Stimulated activated CD4-positive, alpha-beta T cell treated with anti-CD3 and anti-CD28 coated beads, TNF-alpha, amount 100 ng/mL, for 48 hours (primary cell): ENCODE measurements around the gene UTS2R.
A peak's percentile ranks its signal among the peaks of the same experiment; 100 is the strongest.
"Not testable (repeated sequence)": the region's sequence is repeated elsewhere in the genome, so short reads cannot be mapped to it uniquely, and the experiment has no call there.

Experiments used
- DNase-seq, 3 donors: peaks; one replicate each; pipeline ENCODE4 v3.0.0-alpha.2; 2020; ENCODE audit warnings: low read depth in 3 of 3

Gene UTS2R

GRCh38 chr17:82334204-82334621, 37.4 kb upstream of the UTS2R start:
- no peak for DNase-seq

- no peak for DNase-seq
Measured at GRCh38 chr17:82334622-82335394, 36.8 kb upstream of the UTS2R start.

- no peak for DNase-seq
Measured at GRCh38 chr17:82338858-82339633, 32.5 kb upstream of the UTS2R start.

GRCh38 chr17:82339634-82340580, 31.7 kb upstream of the UTS2R start:
- DNase-seq, result no peak

GRCh38 chr17:82342361-82343079, 29.0 kb upstream of the UTS2R start:
- no peak for DNase-seq

- DNase-seq, result no peak
Measured at GRCh38 chr17:82343560-82343959, 28.0 kb upstream of the UTS2R start.

GRCh38 chr17:82344175-82344907, 27.2 kb upstream of the UTS2R start:
- no peak for DNase-seq

GRCh38 chr17:82345151-82345976, 26.2 kb upstream of the UTS2R start:
- DNase-seq, result no peak

GRCh38 chr17:82346342-82347300, 24.9 kb upstream of the UTS2R start:
- no peak for DNase-seq

GRCh38 chr17:82347994-82348393, 23.6 kb upstream of the UTS2R start:
- DNase-seq, result not testable (repeated sequence)

GRCh38 chr17:82348434-82348833, 23.1 kb upstream of the UTS2R start:
- no peak for DNase-seq

GRCh38 chr17:82348866-82349265, 22.7 kb upstream of the UTS2R start:
- no peak for DNase-seq

GRCh38 chr17:82349287-82349701, 22.3 kb upstream of the UTS2R start:
- no peak for DNase-seq

GRCh38 chr17:82350182-82351030, 21.2 kb upstream of the UTS2R start:
- peak in 2 of 3 donors; percentile 37 to 40 for DNase-seq

- no peak for DNase-seq
Measured at GRCh38 chr17:82351254-82351712, 20.3 kb upstream of the UTS2R start.

GRCh38 chr17:82351713-82352488, 19.7 kb upstream of the UTS2R start:
- DNase-seq, result peak; percentile 63 to 84 (median 78)

- DNase-seq, result no peak
Measured at GRCh38 chr17:82353484-82353883, 18.1 kb upstream of the UTS2R start.
